Gastrocnemius medialis (tissue), 4 donors: ENCODE measurements around the gene RBPJ. TPM values are rescaled to one million over a fixed set of nuclear protein-coding genes. Genes with fewer than 3 reads are reported as not detected.

ENCODE experiments used
- ATAC-seq, 2 donors: fragments of 150-250 bp; one replicate each; pipeline ENCODE4 v1.9.1; 2016
- DNase-seq, 2 donors: peaks; one replicate each; pipeline ENCODE4 v3.0.0-alpha.2; 2019
- H3K27ac ChIP-seq, 4 donors: fragments of 200-600 bp; sonication (generic); 1 replicate in 1 of 4; 2 replicates in 3 of 4; pipeline ENCODE4 v1.5.1; 2016 to 2018; ENCODE audit warnings: mild to moderate bottlenecking in 2 of 4, moderate library complexity in 1 of 4
- H3K27me3 ChIP-seq, 3 donors: fragments of 200-600 bp; sonication (generic) in 2 of 3; 1 replicate in 1 of 3; 2 replicates in 2 of 3; pipeline versions ENCODE4 v1.5.1 to v1.6.0; 2016 to 2019; ENCODE audit warnings: mild to moderate bottlenecking in 1 of 3, moderate library complexity in 1 of 3
- H3K36me3 ChIP-seq, 2 donors: fragments of 200-600 bp; sonication (generic) in 1 of 2; one replicate each; pipeline ENCODE4 v1.5.1; 2017 to 2018
- H3K4me1 ChIP-seq, 2 donors: fragments of 200-600 bp; sonication (generic) in 1 of 2; one replicate each; pipeline ENCODE4 v1.5.1; 2016 to 2017; ENCODE audit warnings: mild to moderate bottlenecking in 2 of 2
- H3K4me3 ChIP-seq, 4 donors: fragments of 200-600 bp; sonication (generic) in 3 of 4; 1 replicate in 1 of 4; 2 replicates in 3 of 4; pipeline ENCODE4 v1.5.1; 2016 to 2019; ENCODE audit warnings: mild to moderate bottlenecking in 2 of 4
- H3K9me3 ChIP-seq, 3 donors: fragments of 200-600 bp; sonication (generic) in 2 of 3; 1 replicate in 1 of 3; 2 replicates in 2 of 3; pipeline ENCODE4 v1.5.1; 2016 to 2019
- CTCF ChIP-seq, 5 experiments: fragments of 450-650 bp in 3 of 5; fragments of 200-600 bp in 2 of 5; sonication (generic) in 2 of 5; IDR thresholded peaks in 4 of 5; conservative IDR thresholded peaks in 1 of 5; 1 replicate in 4 of 5; 2 replicates in 1 of 5; pipeline ENCODE4 v1.5.1; 2016 to 2019; ENCODE audit warnings: antibody characterized with exemption in 5 of 5, mild to moderate bottlenecking in 3 of 5, moderate library complexity in 3 of 5
- POLR2A ChIP-seq, 2 donors: fragments of 450-650 bp; IDR thresholded peaks; one replicate each; pipeline ENCODE4 v1.6.1; 2017; ENCODE audit warnings: antibody characterized with exemption in 2 of 2, mild to moderate bottlenecking in 2 of 2, moderate library complexity in 2 of 2
- in situ Hi-C, 4 donors: fragments of 200-750 bp; cut with MboI; loops; one replicate each; pipeline versions ENCODE4 v1.15.0 to v1.8.0; 2017; ENCODE audit warnings: low sequenced_read_pairs in 4 of 4
- intact Hi-C: fragments of 100-400 bp; cut with DNase I; formaldehyde crosslinking; loops from one replicate; pipeline ENCODE4 v1.15.1; 2023; ENCODE audit warnings: low total_unique reads
- total RNA-seq, 4 donors: library from RNA; depleted of rRNA; stranded (reverse); fragments of >200 nt; gene quantifications; one replicate each; pipeline versions ENCODE4 v1.1.0 to v1.2.3, GENCODE V29; 2016

Gene RBPJ
- total RNA-seq, 4 donors from 2014 or later: 22.8 to 73.3 (median 37.1) TPM

GRCh38 chr4:26406346-26406975, 85.6 kb downstream of the RBPJ start:
- Histone ChIP-seq H3K36me3 (peaks cover 0 to 15% of the 10 kb centered on the region in 2 donors), H3K27me3 (no peaks in the 10 kb centered on the region), H3K4me3 (no peak overlapping the region), H3K27ac (no peak overlapping the region), H3K4me1 (peaks cover 9 to 12% of the 10 kb centered on the region in 2 donors), H3K9me3 (no peaks in the 10 kb centered on the region)
- in situ Hi-C loops: loop anchor here (5.0 to 25.0 kb wide), 7 partner anchors 72 to 494 kb away; partner anchors contain the start of genes RBPJ (in 1 of the 4) and SMIM20 (in 1 of the 4)
- no peak for DNase-seq
- no peak for ATAC-seq
- intact Hi-C loops: no loop called here
- TF ChIP-seq POLR2A (IDR thresholded peaks at IDR 0.05): no peak
- no peak for TF ChIP-seq CTCF (IDR thresholded peaks at IDR 0.05 in 4 of 5, conservative IDR thresholded peaks at IDR 0.05 in 1 of 5)

- intact Hi-C loops: no loop called here
- Histone ChIP-seq H3K27ac (no peak overlapping the region), H3K9me3 (no peaks in the 10 kb centered on the region), H3K27me3 (no peaks in the 10 kb centered on the region), H3K36me3 (peaks cover 0 to 15% of the 10 kb centered on the region in 2 donors), H3K4me3 (no peak overlapping the region), H3K4me1 (peaks cover 15% of the 10 kb centered on the region in 2 donors)
- ATAC-seq: no peak
- DNase-seq: no peak
- TF ChIP-seq POLR2A (IDR thresholded peaks at IDR 0.05): no peak
- TF ChIP-seq CTCF (IDR thresholded peaks at IDR 0.05 in 4 of 5, conservative IDR thresholded peaks at IDR 0.05 in 1 of 5): no peak
- in situ Hi-C loops: loop anchor here (5.0 to 25.0 kb wide), 7 partner anchors 73 to 495 kb away; partner anchors contain the start of genes RBPJ (in 1 of the 4) and SMIM20 (in 1 of the 4)
Measured at GRCh38 chr4:26407476-26407875, 86.7 kb downstream of the RBPJ start.

GRCh38 chr4:26410385-26411293, 89.8 kb downstream of the RBPJ start:
- no peak for TF ChIP-seq POLR2A (IDR thresholded peaks at IDR 0.05)
- TF ChIP-seq CTCF (IDR thresholded peaks at IDR 0.05 in 4 of 5, conservative IDR thresholded peaks at IDR 0.05 in 1 of 5): peak; percentile 35 to 70 (median 63)
- Histone ChIP-seq H3K4me3 (no peak overlapping the region), H3K27me3 (no peaks in the 10 kb centered on the region), H3K9me3 (no peaks in the 10 kb centered on the region), H3K36me3 (peaks cover 0 to 15% of the 10 kb centered on the region in 2 donors), H3K27ac (no peak overlapping the region), H3K4me1 (peaks cover 13% of the 10 kb centered on the region in 2 donors)
- intact Hi-C loops (loop anchor here (1.0 to 5.0 kb wide), 4 partner anchors 80 to 483 kb away; no protein-coding TSS in a partner anchor), in situ Hi-C loops (loop anchor here in 3 of 4 donors (10.0 to 25.0 kb wide), 3 partner anchors 326 to 498 kb away; partner anchors contain the start of gene SMIM20 (in 1 of the 3))
- ATAC-seq: peak; percentile 58 to 84
- DNase-seq: no peak

- H3K4me3 ChIP-seq: no peak overlapping the region
- H3K9me3 ChIP-seq: no peaks in the 10 kb centered on the region
- peaks cover 13% of the 10 kb centered on the region in 2 donors for H3K4me1 ChIP-seq
- ATAC-seq: no peak
- intact Hi-C loops: loop anchor here (5.0 kb wide), 1 partner anchor 485 kb away; no protein-coding TSS in a partner anchor
- H3K27ac ChIP-seq: peak overlapping the region in 2 of 4 donors; percentile 36 to 38
- no peaks in the 10 kb centered on the region for H3K36me3 ChIP-seq
- TF ChIP-seq CTCF (IDR thresholded peaks at IDR 0.05 in 4 of 5, conservative IDR thresholded peaks at IDR 0.05 in 1 of 5): no peak
- TF ChIP-seq POLR2A (IDR thresholded peaks at IDR 0.05): no peak
- no peaks in the 10 kb centered on the region for H3K27me3 ChIP-seq
- in situ Hi-C loops: loop anchor here in 3 of 4 donors (10.0 to 25.0 kb wide), 3 partner anchors 328 to 500 kb away; partner anchors contain the start of gene SMIM20 (in 1 of the 3)
- DNase-seq: no peak
Measured at GRCh38 chr4:26412381-26413372, 91.9 kb downstream of the RBPJ start.
